GM06990 (cell line): ENCODE measurements around the gene ZFYVE28.

ENCODE experiments used
- DNase-seq: peaks from one replicate; pipeline ENCODE4 v3.0.0-alpha.2; 2011; ENCODE audit not compliant: insufficient read length; ENCODE audit errors: extremely low read depth
- H3K27me3 ChIP-seq: replicated peaks from 2 replicates; pipeline ENCODE4 v1.6.0; 2011; ENCODE audit warnings: low read length; ENCODE audit not compliant: control insufficient read depth, insufficient read depth
- H3K36me3 ChIP-seq: 2 replicates; pipeline ENCODE4 v1.5.1; 2011; ENCODE audit warnings: low read length; ENCODE audit not compliant: control insufficient read depth, insufficient read depth
- H3K4me3 ChIP-seq: replicated peaks from 2 replicates; pipeline ENCODE4 v1.5.1; 2011; ENCODE audit warnings: low read depth, mild to moderate bottlenecking, control low read depth, low read length
- CTCF ChIP-seq: IDR thresholded peaks from 2 replicates; pipeline ENCODE4 v1.5.1; 2011; ENCODE audit warnings: low read length, control low read depth, mild to moderate bottlenecking, inconsistent platforms; ENCODE audit not compliant: insufficient read depth, poor library complexity, severe bottlenecking

ZFYVE28 gene

GRCh38 chr4:2426711-2427275 is 8.3 kb upstream of the ZFYVE28 start:
- no peak for DNase-seq
- no peak for TF ChIP-seq CTCF
- Histone ChIP-seq H3K4me3 (no peak overlapping the region), H3K36me3 (no peaks in the 10 kb centered on the region), H3K27me3 (no peaks in the 10 kb centered on the region)

GRCh38 chr4:2426069-2426397 is 7.6 kb upstream of the ZFYVE28 start:
- no peak for DNase-seq
- no peak for TF ChIP-seq CTCF
- Histone ChIP-seq H3K36me3 (no peaks in the 10 kb centered on the region), H3K27me3 (no peaks in the 10 kb centered on the region), H3K4me3 (no peak overlapping the region)

GRCh38 chr4:2425386-2426068 is 7.1 kb upstream of the ZFYVE28 start:
- H3K27me3 ChIP-seq = no peaks in the 10 kb centered on the region; the same call in 1 of the 2 replicates
- no peaks in the 10 kb centered on the region for H3K36me3 ChIP-seq
- DNase-seq = no peak
- no peak for TF ChIP-seq CTCF
- no peak overlapping the region for H3K4me3 ChIP-seq

GRCh38 chr4:2424581-2424980 is 6.1 kb upstream of the ZFYVE28 start:
- no peak overlapping the region for H3K4me3 ChIP-seq
- H3K36me3 ChIP-seq = no peaks in the 10 kb centered on the region
- H3K27me3 ChIP-seq = peaks cover 3% of the 10 kb centered on the region
- DNase-seq = no peak
- no peak for TF ChIP-seq CTCF

GRCh38 chr4:2423695-2424094 is 5.2 kb upstream of the ZFYVE28 start:
- no peak for DNase-seq
- no peak for TF ChIP-seq CTCF
- Histone ChIP-seq H3K36me3 (no peaks in the 10 kb centered on the region), H3K27me3 (peaks cover 3% of the 10 kb centered on the region), H3K4me3 (no peak overlapping the region)
